Stomach smooth muscle (tissue), 2 donors: ENCODE results near the gene LRCH4.
A peak's percentile ranks its signal among the peaks of the same experiment; 100 is the strongest.
"Not testable (repeated sequence)": the region's sequence is repeated elsewhere in the genome, so short reads cannot be mapped to it uniquely, and the experiment has no call there.

Experiments used
- H3K27ac ChIP-seq: one replicate; pipeline ENCODE4 v1.7.0; 2013; ENCODE audit warnings: mild to moderate bottlenecking, low read length, inconsistent platforms
- H3K27me3 ChIP-seq, 2 donors: one replicate each; pipeline ENCODE4 v1.7.0; 2013; ENCODE audit warnings: low read length in 2 of 2; ENCODE audit not compliant: insufficient read depth in 2 of 2, control insufficient read depth in 1 of 2
- H3K36me3 ChIP-seq, 2 donors: one replicate each; pipeline ENCODE4 v1.7.0; 2013; ENCODE audit warnings: low read length in 2 of 2; ENCODE audit not compliant: control insufficient read depth in 2 of 2, insufficient read depth in 2 of 2
- H3K4me1 ChIP-seq: one replicate; pipeline ENCODE4 v1.7.0; 2013; ENCODE audit warnings: low read length; ENCODE audit not compliant: control insufficient read depth, insufficient read depth
- H3K4me3 ChIP-seq, 2 donors: one replicate each; pipeline ENCODE4 v1.7.0; 2013; ENCODE audit warnings: low read length in 2 of 2
- H3K9ac ChIP-seq, 2 donors: one replicate each; pipeline ENCODE4 v1.7.0; 2013; ENCODE audit warnings: low read length in 2 of 2, mild to moderate bottlenecking in 1 of 2
- H3K9me3 ChIP-seq, 2 donors: one replicate each; pipeline ENCODE4 v1.7.0; 2013; ENCODE audit warnings: low read length in 2 of 2; ENCODE audit not compliant: control insufficient read depth in 2 of 2
- donor health status: healthy.
- donor health status: Pancreatic carcinoma.

LRCH4 gene

DNA sequence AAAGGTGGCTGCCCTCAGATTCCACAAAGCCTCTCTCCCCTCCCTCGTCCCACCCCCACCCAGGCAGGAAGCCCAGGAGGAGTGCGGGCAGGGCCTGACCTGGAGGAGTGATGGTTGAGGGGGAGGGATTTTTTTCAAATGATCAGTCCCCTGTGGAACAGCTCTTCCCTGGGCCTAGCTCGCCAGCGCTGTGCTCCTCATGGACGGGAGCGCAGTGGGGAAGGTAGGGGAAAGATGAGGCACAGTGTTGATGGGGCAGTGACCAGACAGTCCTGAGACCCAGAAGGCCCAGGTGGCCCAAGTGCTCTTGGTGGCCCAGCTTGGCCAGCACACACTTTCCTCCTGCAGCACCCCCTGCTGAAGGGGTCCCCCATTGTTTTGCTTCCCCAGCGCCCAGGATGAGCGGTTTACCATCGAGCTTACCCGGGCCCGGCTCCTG lies 20.8 kb downstream of the LRCH4 start:
- peaks cover 0 to 6% of the 10 kb centered on the region in 2 donors for H3K36me3 ChIP-seq
- H3K4me3 ChIP-seq = no peak overlapping the region
- H3K9ac ChIP-seq = no peak overlapping the region
- peaks cover 9% of the 10 kb centered on the region for H3K4me1 ChIP-seq
- no peaks in the 10 kb centered on the region for H3K9me3 ChIP-seq
- H3K27me3 ChIP-seq = no peaks in the 10 kb centered on the region
- H3K27ac ChIP-seq = no peak overlapping the region

DNA sequence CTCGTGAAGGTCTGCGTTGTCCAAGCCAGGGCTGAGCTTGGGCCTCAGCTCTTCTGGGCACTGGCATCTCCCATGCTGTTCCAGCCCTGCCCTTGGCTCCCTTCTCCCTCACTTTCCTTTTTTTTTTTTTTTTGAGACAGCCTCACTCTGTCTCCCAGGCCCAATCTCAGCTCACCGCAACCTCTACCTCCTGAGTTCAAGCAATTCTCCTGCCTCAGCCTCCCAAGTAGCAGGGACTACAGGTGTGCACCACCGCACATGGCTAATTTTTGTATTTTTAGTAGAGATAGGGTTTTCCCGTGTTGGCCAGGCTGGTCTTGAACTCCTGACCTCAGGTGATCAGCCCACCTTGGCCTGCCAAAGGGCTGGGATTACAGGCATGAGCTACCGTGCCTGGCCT lies 21.5 kb downstream of the LRCH4 start:
- not testable (repeated sequence) for H3K27ac ChIP-seq, H3K9ac ChIP-seq

DNA sequence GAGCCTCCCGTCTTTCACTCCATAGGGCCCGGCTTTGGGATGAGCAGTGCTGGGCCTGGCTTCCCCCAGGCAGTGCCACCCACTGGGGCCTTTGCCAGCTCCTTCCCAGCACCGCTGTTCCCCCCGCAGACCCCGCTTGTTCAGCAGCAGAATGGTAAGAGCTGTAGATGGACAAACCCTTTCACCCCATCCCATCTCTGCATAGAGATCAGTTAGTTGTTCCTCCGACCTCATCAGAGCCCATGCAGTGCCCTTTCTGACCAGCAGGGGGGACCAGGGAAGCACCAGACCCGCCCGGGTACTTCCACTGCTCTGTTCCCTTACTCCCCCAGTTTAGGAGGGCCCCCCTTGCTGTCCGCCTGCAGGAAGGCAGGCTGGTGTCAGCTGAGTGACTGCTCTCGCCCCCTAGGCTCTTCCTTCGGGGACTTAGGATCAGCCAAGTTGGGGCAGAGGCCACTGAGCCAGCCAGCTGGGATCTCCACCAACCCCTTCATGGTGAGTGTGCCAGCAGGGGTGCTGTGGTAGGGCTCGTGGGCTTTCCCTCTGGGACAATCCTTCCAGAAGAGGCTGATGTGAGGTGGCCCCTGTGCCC lies 22.0 kb downstream of the LRCH4 start:
- Histone ChIP-seq H3K27me3 (no peaks in the 10 kb centered on the region), H3K36me3 (peaks cover 0 to 6% of the 10 kb centered on the region in 2 donors), H3K4me1 (peaks cover 4% of the 10 kb centered on the region), H3K9ac (no peak overlapping the region), H3K27ac (no peak overlapping the region), H3K4me3 (no peak overlapping the region), H3K9me3 (no peaks in the 10 kb centered on the region)

More for the DNA sequence above, 21.5 kb downstream of the LRCH4 start:
- not testable (repeated sequence) for H3K36me3 ChIP-seq, H3K4me1 ChIP-seq, H3K4me3 ChIP-seq, H3K9me3 ChIP-seq, H3K27me3 ChIP-seq

DNA sequence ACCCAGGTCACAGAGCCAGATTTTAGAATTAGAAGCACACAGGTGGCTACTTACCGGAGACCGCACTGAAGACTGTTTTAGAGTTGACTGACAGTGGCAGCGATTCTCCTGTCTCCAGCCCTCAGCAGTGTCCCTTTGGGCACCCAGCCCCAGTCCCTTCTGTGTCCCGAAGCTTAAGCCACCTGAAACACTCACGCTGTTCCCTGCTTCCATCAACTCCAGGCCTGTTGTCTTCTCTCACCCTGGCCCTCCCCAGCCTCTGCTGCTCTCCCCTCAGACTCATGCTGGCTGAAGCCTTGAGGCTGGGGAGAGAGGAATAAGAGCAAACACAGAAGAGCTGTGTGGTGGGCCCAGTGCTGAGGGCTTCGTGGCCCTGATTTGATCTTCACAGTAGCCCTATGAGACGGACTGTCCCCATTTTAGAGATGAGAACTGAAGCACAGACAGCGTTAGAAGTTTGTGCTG lies 22.8 kb downstream of the LRCH4 start:
- Histone ChIP-seq H3K27me3 (no peaks in the 10 kb centered on the region), H3K4me1 (peaks cover 4% of the 10 kb centered on the region), H3K4me3 (no peak overlapping the region), H3K27ac (no peak overlapping the region), H3K9me3 (no peaks in the 10 kb centered on the region), H3K36me3 (peaks cover 0 to 6% of the 10 kb centered on the region in 2 donors), H3K9ac (no peak overlapping the region)

DNA sequence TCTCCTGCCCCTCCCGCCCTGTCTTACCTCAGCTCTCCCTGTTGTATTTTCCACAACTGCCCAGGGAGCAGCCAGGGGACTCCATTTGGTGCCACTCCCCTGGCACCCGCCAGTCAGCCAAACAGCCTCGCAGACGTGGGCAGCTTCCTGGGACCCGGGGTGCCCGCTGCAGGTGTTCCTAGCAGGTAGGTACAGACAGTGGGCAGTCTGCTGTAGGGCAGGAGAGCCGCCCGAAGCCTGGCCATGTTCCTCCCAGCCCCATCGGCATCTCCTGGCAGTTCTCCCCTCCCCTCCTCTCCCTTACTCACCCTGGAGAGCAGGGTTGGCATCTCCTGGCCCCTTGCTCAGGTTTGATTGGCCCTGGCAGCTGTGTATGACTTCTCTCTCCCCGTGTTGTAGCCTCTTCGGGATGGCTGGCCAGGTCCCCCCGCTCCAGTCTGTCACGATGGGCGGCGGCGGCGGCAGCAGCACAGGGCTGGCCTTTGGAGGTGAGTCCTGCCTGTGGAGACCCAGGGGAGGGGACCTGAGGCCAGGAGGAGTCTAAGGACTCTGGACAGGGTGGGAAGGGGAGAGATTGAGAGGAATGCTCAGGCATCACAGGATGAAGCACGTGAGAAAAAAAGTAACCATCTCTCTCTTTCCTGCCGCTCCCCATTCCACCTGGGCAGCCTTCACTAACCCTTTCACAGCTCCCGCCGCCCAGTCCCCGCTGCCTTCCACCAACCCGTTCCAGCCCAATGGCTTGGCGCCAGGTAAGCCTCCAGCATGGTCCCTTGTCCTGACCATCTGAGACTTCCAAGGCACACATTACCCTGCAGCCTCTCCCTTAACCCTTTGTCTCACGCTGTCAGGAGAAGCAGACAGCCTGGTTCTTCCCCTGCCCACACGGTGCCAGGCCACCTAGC lies 23.5 kb downstream of the LRCH4 start:
- H3K36me3 ChIP-seq = peaks cover 0 to 6% of the 10 kb centered on the region in 2 donors
- H3K4me1 ChIP-seq = peaks cover 4% of the 10 kb centered on the region
- H3K9me3 ChIP-seq = no peaks in the 10 kb centered on the region
- H3K27me3 ChIP-seq = no peaks in the 10 kb centered on the region
- no peak overlapping the region for H3K4me3 ChIP-seq
- no peak overlapping the region for H3K9ac ChIP-seq
- H3K27ac ChIP-seq = no peak overlapping the region

DNA sequence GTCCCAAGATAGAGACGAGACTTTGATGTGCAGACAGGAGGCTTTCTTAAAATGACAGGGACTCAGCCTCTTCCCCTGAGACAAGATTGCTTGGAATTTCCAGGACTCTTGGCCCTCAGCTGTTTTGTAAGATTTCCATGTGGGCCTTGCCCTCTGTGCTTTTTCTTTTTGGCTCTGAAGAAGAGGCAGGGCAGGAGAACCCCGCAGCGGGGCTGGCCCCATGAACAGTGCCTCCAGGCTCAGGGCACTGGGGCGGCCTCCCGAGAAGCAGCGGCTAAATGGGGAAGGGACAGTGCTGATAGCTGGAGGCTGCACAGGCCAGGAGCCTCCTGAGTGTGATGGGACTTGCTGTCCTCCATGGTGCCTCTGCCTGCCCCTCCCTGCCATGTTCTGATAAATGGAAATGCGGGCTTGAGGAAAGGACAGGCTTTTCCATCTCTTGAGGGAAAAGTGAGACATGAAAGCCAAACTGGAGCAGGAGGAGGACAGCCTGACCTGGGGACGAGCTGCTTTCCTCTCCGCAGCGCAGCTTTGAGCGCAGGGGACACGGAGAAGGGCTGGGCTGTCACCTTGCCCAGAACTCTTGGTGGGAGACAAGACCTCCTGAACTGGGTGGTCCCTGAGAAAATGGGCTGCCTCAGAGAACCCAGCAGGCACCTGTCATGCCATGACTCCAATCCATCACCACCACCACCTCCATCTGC lies 24.3 kb downstream of the LRCH4 start:
- no peak overlapping the region for H3K4me3 ChIP-seq
- peaks cover 4% of the 10 kb centered on the region for H3K4me1 ChIP-seq

DNA sequence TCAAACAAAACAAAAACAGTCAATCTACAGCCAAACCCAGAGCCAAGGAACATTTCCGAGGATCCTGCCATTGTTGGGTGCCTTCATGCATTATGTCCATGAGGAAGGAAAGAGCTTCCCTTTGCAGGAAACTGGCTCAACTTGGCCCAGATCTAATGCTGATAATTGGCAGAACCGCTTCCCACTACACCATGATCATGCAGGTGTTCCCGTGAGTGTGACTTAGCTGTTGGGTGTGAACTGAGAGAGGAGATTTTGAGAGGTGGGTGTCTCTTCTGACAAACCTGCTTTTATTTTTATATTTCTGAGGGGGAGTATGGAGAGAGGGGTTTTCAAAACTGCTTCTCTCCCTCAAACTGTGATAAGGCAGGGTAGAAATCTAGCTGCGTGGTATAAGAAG lies 26.8 kb downstream of the LRCH4 start:
- no peak overlapping the region for H3K9ac ChIP-seq
- H3K4me1 ChIP-seq = peaks cover 4% of the 10 kb centered on the region
- peaks cover 16 to 20% of the 10 kb centered on the region in 2 donors for H3K36me3 ChIP-seq
- no peak overlapping the region for H3K27ac ChIP-seq
- H3K4me3 ChIP-seq = no peak overlapping the region
- H3K9me3 ChIP-seq = no peaks in the 10 kb centered on the region
- H3K27me3 ChIP-seq = no peaks in the 10 kb centered on the region

More for the DNA sequence above, 24.3 kb downstream of the LRCH4 start:
- Histone ChIP-seq H3K9ac (no peak overlapping the region), H3K9me3 (no peaks in the 10 kb centered on the region), H3K27ac (no peak overlapping the region), H3K27me3 (no peaks in the 10 kb centered on the region), H3K36me3 (peaks cover 0 to 7% of the 10 kb centered on the region in 2 donors)

DNA sequence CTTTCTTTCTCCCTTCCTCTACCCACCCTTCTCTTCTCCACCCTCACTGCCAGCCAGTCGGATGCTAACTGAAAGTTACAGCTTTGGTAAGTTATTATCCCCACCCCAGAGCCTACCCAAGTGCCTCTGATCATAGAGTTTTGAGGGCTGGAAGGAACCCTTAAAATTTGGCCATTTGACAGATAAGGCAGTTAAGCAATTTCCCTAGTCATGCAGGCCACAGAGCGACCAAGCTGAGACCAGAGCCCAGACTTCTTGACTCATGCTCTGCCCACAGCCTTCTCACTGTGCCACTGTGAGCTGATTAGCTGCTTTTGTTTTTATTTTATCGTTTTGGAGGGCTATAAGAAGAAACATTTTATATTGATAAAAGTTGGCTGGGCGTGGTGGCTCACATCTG lies 29.4 kb downstream of the LRCH4 start:
- no peak overlapping the region for H3K4me3 ChIP-seq
- peaks cover 33 to 34% of the 10 kb centered on the region in 2 donors for H3K36me3 ChIP-seq
- no peak overlapping the region for H3K9ac ChIP-seq
- peaks cover 4% of the 10 kb centered on the region for H3K4me1 ChIP-seq
- no peaks in the 10 kb centered on the region for H3K27me3 ChIP-seq
- no peaks in the 10 kb centered on the region for H3K9me3 ChIP-seq
- no peak overlapping the region for H3K27ac ChIP-seq

DNA sequence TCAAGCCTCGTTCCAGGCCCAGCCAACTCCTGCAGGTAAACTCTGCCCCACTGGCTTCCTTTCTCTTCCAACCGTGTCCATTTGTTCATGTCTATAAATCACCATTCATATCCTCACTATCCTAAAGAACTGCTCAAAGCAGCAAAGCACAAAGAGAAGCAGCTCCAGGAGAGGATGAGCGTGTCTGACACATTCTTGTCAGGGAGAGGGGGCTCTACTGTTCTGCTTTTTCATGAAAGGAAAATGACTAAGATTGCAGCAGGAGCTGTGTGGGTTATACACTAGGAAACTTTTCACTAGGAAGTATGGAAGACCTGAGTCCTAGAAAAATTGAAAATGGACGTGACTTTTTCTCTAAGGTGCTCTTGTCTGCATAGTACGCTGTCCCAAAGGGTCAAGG lies 30.2 kb downstream of the LRCH4 start:
- Histone ChIP-seq H3K27ac (no peak overlapping the region), H3K9me3 (no peaks in the 10 kb centered on the region), H3K36me3 (peaks cover 32 to 33% of the 10 kb centered on the region in 2 donors), H3K27me3 (no peaks in the 10 kb centered on the region), H3K4me3 (no peak overlapping the region), H3K9ac (no peak overlapping the region), H3K4me1 (peaks cover 4% of the 10 kb centered on the region)

DNA sequence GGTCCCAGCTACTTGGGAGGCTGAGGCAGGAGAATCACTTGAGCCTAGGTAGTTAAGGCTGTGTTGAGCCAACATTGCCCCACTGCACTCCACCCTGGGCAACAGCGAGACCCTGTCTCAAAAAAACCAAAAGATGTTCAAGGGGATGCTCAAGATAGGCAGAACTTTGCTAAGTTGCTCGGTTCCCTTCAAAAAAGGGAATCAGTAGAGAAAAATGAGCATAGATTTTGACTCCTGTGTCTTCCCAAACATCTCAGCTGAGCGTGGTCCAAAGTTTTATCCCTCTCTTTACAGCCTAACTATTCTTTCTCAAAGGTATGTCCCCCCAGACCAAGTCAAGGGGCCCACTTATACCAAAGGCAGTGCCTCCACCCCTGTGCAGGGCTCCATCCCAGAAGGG lies 32.9 kb downstream of the LRCH4 start:
- Histone ChIP-seq H3K36me3 (peaks cover 37 to 39% of the 10 kb centered on the region in 2 donors), H3K4me1 (peaks cover 3% of the 10 kb centered on the region), H3K9ac (peak overlapping the region in 1 of 2 donors; percentile 5), H3K9me3 (no peaks in the 10 kb centered on the region), H3K4me3 (no peak overlapping the region), H3K27ac (no peak overlapping the region), H3K27me3 (no peaks in the 10 kb centered on the region)
